Tibial nerve (tissue), 4 donors: ENCODE measurements around the gene IL1RAPL2. TPM values are rescaled to one million over a fixed set of nuclear protein-coding genes. Genes with fewer than 3 reads are reported as not detected.

ENCODE experiments used
- DNase-seq, 2 donors: peaks; one replicate each; pipeline ENCODE4 v3.0.0-alpha.2; 2019; ENCODE audit warnings: low spot score in 2 of 2
- H3K27ac ChIP-seq, 4 donors: fragments of 200-600 bp; sonication (generic) in 3 of 4; one replicate each; pipeline ENCODE4 v1.5.1; 2017 to 2019; ENCODE audit warnings: mild to moderate bottlenecking in 1 of 4
- H3K27me3 ChIP-seq, 2 donors: fragments of 200-600 bp; sonication (generic) in 1 of 2; one replicate each; pipeline versions ENCODE4 v1.5.1 to v1.6.0; 2017 to 2019
- H3K36me3 ChIP-seq, 3 donors: fragments of 200-600 bp; sonication (generic); one replicate each; pipeline ENCODE4 v1.5.1; 2018 to 2019
- H3K4me1 ChIP-seq, 4 donors: fragments of 200-600 bp; sonication (generic) in 3 of 4; one replicate each; pipeline ENCODE4 v1.5.1; 2017 to 2019
- H3K4me3 ChIP-seq, 4 donors: fragments of 200-600 bp; sonication (generic) in 3 of 4; one replicate each; pipeline ENCODE4 v1.5.1; 2017 to 2019; ENCODE audit warnings: mild to moderate bottlenecking in 1 of 4, moderate library complexity in 1 of 4
- H3K9me3 ChIP-seq, 4 donors: fragments of 200-600 bp; sonication (generic) in 3 of 4; one replicate each; pipeline ENCODE4 v1.5.1; 2017 to 2019
- CTCF ChIP-seq, 5 experiments: fragments of 200-600 bp in 3 of 5; fragments of 450-650 bp in 2 of 5; sonication (generic) in 3 of 5; IDR thresholded peaks; one replicate each; pipeline ENCODE4 v1.5.1; 2016 to 2019; ENCODE audit warnings: antibody characterized with exemption in 5 of 5, mild to moderate bottlenecking in 3 of 5, moderate library complexity in 2 of 5
- EP300 ChIP-seq, 2 donors: sonication (generic); formaldehyde crosslinking; IDR thresholded peaks; one replicate each; pipeline ENCODE4 v1.6.1; 2017; ENCODE audit warnings: antibody characterized with exemption in 2 of 2, mild to moderate bottlenecking in 1 of 2
- POLR2A ChIP-seq, 2 donors: fragments of 450-650 bp; IDR thresholded peaks; one replicate each; pipeline ENCODE4 v1.6.1; 2017; ENCODE audit warnings: antibody characterized with exemption in 2 of 2, mild to moderate bottlenecking in 2 of 2, moderate library complexity in 2 of 2
- whole genome bisulfite sequencing, 2 donors: methylation state at CpG; one replicate each; pipeline ENCODE4 v1.1.5; 2018; 5-methylcytosine and 5-hydroxymethylcytosine counted together
- total RNA-seq, 4 donors: library from RNA; depleted of rRNA; stranded (reverse); fragments of >200 nt; gene quantifications; one replicate each; pipeline ENCODE4 v1.1.0, GENCODE V29; 2016

The IL1RAPL2 gene
- total RNA-seq, 4 donors from 2014 or later = not detected

DNA sequence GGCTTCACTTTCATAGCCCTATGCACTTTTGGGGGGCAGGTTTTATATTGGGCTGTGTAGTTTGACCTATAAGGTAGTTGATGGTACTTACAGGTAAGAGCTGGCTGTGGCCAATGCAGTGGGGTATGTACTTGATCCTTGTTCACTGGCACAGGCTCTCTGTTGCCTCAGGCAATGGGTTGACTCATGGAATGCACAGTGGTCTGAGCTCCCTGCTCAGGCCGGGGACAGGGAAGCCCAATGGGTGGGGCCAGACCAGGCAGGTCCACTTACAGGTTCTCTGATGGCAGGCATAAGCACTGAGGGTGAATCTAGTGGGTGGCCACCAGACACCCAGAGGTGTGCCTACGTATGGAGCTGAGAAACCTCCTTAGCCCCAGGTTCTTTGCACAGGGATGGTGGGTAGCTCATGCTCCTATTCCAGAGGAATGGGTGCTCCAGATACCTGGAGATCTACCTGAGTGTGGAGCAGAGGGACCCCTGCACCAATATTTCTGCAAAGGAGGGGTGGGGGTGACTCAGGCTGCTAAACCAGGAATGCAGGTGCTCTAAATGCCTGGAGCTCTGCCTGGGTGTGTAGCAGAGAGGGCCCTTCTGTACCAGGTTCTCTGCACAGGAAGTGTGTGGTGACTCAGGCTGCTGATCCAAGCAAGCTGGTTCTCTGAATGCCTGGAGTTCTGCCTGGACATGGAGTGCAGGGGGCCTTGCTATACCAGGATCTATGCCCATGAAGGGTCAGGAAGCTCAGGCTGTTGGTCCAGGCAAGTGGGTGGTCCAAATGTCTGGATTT lies 52.3 kb downstream of the IL1RAPL2 start:
- 63 to 79% methylated on average over 2 of the region's 2 CpGs for WGBS, 2 donors
- DNase-seq = no peak
- Histone ChIP-seq H3K4me3 (no peak overlapping the region), H3K27ac (no peak overlapping the region), H3K4me1 (no peaks in the 10 kb centered on the region), H3K36me3 (no peaks in the 10 kb centered on the region), H3K27me3 (no peaks in the 10 kb centered on the region), H3K9me3 (no peaks in the 10 kb centered on the region)
- TF ChIP-seq POLR2A (IDR thresholded peaks at IDR 0.05) (no peak), CTCF (IDR thresholded peaks at IDR 0.05) (no peak), EP300 (IDR thresholded peaks at IDR 0.05) (no peak)

DNA sequence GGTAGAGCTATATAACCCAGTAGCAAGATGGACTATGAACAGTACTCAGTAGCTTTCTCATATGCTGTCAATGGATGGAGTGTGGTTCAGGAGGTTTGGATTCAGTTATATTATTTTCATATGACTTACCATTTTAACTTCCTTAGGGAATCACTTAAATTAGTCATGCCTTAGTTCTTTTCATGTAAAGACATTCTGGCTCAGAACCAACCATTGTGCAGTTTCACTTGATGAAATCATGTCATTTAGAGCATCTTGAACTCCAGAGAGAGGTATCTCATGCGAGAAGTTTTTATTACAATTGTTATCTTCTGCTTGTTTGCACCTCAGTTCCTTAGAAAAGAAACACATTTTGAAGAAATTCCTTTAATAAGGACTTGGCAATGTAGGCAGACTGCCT lies 55.8 kb downstream of the IL1RAPL2 start:
- no peaks in the 10 kb centered on the region for H3K27me3 ChIP-seq
- H3K27ac ChIP-seq = no peak overlapping the region
- no peaks in the 10 kb centered on the region for H3K4me1 ChIP-seq
- WGBS, 2 donors = 67 to 68% methylated on average over 1 of the region's 1 CpG
- DNase-seq = no peak
- TF ChIP-seq EP300 (IDR thresholded peaks at IDR 0.05) (no peak), CTCF (IDR thresholded peaks at IDR 0.05) (no peak), POLR2A (IDR thresholded peaks at IDR 0.05) (no peak)
- no peaks in the 10 kb centered on the region for H3K9me3 ChIP-seq
- H3K36me3 ChIP-seq = no peaks in the 10 kb centered on the region
- H3K4me3 ChIP-seq = no peak overlapping the region

DNA sequence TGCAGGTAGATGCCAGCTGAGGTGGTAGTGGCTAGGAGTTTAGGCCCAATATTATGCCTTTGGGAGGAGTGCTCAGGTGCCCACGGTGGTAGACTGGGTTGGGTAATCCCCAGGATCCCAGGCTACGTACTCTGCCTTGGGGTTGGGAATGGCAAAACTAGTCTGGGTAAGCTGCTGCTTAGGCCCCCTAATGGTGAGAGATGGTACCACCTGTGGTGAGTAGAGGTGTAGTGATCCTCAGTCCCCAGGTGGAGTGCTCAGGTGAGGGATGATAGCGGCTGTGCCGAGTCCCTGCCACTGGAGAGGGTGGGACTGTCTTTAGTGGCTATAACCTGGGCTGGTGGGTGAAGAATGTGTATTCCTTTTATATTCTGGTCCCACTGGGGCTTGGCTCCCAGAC lies 75.2 kb downstream of the IL1RAPL2 start:
- H3K9me3 ChIP-seq = peaks cover 0 to 9% (median 3%) of the 10 kb centered on the region in 4 donors
- no peaks in the 10 kb centered on the region for H3K36me3 ChIP-seq
- DNase-seq = no peak
- 89 to 100% methylated on average over 2 to 4 of the region's 4 CpGs for WGBS, 2 donors
- no peak for TF ChIP-seq POLR2A (IDR thresholded peaks at IDR 0.05)
- TF ChIP-seq EP300 (IDR thresholded peaks at IDR 0.05) = no peak
- TF ChIP-seq CTCF (IDR thresholded peaks at IDR 0.05) = no peak
- H3K27ac ChIP-seq = no peak overlapping the region
- no peaks in the 10 kb centered on the region for H3K4me1 ChIP-seq
- no peak overlapping the region for H3K4me3 ChIP-seq
- no peaks in the 10 kb centered on the region for H3K27me3 ChIP-seq

DNA sequence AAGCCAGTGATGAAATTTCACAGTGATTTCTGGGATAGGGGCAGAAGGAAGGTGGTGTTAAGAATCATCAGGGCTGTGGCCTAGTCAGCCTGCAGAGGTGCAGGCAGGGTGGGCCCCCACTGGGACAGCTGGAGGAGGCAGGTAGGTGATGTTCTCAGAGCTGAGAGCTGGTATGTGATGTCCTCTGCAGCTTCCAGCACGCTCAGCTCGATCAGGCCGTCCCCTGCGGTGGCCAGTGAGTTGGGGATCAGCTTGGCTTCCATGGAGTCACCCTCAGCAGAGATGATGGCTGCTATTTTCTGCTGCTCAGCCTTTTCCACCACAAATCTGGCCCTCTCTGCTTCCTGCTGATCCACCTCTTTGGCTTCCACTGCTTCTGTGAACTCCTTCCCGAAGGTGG lies 81.1 kb downstream of the IL1RAPL2 start:
- Histone ChIP-seq H3K27ac (no peak overlapping the region), H3K4me1 (no peaks in the 10 kb centered on the region), H3K36me3 (no peaks in the 10 kb centered on the region), H3K9me3 (no peaks in the 10 kb centered on the region), H3K4me3 (no peak overlapping the region), H3K27me3 (peaks cover 0 to 6% of the 10 kb centered on the region in 2 donors)
- 78 to 100% methylated on average over 4 to 5 of the region's 5 CpGs for WGBS, 2 donors
- TF ChIP-seq CTCF (IDR thresholded peaks at IDR 0.05) (no peak), POLR2A (IDR thresholded peaks at IDR 0.05) (no peak), EP300 (IDR thresholded peaks at IDR 0.05) (no peak)
- no peak for DNase-seq

GRCh38 chrX:104659005-104659744 lies 93.2 kb downstream of the IL1RAPL2 start:
- no peak for DNase-seq
- Histone ChIP-seq H3K4me1 (no peaks in the 10 kb centered on the region), H3K4me3 (no peak overlapping the region), H3K27me3 (no peaks in the 10 kb centered on the region), H3K36me3 (no peaks in the 10 kb centered on the region), H3K27ac (no peak overlapping the region), H3K9me3 (no peaks in the 10 kb centered on the region)
- 7 to 27% methylated on average over 3 of the region's 3 CpGs for WGBS, 2 donors
- TF ChIP-seq POLR2A (IDR thresholded peaks at IDR 0.05) (no peak), EP300 (IDR thresholded peaks at IDR 0.05) (no peak), CTCF (IDR thresholded peaks at IDR 0.05) (no peak)
